GM10266 (cell line): ENCODE measurements around the gene SEPTIN5.

ENCODE experiments used
- DNase-seq: peaks from one replicate; pipeline ENCODE4 v3.0.0; 2012; ENCODE audit errors: extremely low spot score
- TF ChIP-seq, protein P1 (sequence below): IDR thresholded peaks from 2 replicates; pipeline ENCODE4 v1.5.1; 2012; ENCODE audit warnings: mild to moderate bottlenecking, low read depth; ENCODE audit not compliant: control insufficient read depth, insufficient read depth; ENCODE audit errors: missing control alignments

SEPTIN5 gene

GRCh38 chr22:19746726-19747125, 32.4 kb downstream of the SEPTIN5 start:
- TF ChIP-seq, protein P1, sequence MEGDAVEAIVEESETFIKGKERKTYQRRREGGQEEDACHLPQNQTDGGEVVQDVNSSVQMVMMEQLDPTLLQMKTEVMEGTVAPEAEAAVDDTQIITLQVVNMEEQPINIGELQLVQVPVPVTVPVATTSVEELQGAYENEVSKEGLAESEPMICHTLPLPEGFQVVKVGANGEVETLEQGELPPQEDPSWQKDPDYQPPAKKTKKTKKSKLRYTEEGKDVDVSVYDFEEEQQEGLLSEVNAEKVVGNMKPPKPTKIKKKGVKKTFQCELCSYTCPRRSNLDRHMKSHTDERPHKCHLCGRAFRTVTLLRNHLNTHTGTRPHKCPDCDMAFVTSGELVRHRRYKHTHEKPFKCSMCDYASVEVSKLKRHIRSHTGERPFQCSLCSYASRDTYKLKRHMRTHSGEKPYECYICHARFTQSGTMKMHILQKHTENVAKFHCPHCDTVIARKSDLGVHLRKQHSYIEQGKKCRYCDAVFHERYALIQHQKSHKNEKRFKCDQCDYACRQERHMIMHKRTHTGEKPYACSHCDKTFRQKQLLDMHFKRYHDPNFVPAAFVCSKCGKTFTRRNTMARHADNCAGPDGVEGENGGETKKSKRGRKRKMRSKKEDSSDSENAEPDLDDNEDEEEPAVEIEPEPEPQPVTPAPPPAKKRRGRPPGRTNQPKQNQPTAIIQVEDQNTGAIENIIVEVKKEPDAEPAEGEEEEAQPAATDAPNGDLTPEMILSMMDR, result no peak
- no peak for DNase-seq

GRCh38 chr22:19747551-19747950, 33.2 kb downstream of the SEPTIN5 start:
- no peak for DNase-seq
- TF ChIP-seq, protein P1, result no peak

GRCh38 chr22:19748139-19748538, 33.8 kb downstream of the SEPTIN5 start:
- no peak for DNase-seq

DNA sequence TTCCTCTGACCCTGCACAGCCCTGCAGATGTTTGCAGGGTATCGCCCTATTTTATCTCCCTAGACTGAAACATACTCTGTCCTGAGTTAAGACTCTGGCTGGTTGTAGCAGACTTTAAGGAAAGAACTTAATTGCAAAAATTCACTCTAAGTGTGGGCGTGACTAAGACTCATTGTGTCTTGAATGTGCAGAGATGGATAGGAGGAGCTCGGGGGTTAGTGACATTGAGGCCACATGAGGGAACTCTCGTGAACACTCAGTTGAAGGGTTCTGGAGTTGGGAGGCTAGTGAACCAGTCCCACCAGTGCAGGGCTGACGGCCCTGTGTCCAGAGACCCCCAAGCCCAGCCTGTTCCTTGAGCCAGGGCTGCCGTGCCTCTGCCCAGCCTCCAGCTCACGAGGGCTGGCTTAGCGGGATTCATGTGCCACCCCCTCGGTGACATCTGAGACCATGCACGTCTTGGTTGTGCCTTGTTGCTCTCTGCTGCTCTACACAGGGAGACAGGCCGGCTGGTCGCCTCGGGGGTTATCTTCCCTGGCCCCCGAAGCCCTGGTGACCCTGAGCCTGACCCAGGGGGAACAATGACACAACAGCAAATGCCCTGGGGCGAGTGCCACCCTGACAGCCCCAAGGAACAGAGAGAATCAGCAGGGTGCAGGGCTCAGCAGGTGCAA, 34.8 kb downstream of the SEPTIN5 start:
- DNase-seq, result no peak
- TF ChIP-seq, protein P1, result no peak

More at GRCh38 chr22:19748139-19748538, 33.8 kb downstream of the SEPTIN5 start:
- TF ChIP-seq, protein P1, result no peak

DNA sequence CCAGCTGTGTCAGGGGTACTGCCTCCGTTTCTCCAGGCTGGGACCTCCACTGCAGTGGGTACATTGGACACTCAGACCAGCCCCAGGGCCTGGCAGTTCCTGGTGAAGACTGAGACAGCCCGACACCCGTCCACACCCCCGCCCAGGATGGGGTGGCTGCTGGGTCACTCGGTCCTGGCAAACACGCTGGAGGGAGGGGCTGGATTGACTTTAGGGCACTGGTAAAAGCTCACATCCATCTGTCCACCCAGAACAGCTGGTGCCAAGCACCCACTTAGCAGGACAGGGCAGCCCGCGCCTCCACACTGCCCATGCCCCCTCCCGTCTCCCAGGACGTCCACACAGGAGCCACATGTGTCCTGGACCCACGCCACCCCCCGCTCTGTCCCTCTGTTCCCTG, 35.6 kb downstream of the SEPTIN5 start:
- TF ChIP-seq, protein P1, result no peak
- no peak for DNase-seq

GRCh38 chr22:19750507-19751490, 36.5 kb downstream of the SEPTIN5 start:
- no peak for DNase-seq
- TF ChIP-seq, protein P1, result no peak
